ENCODE results near the gene BAZ2A. TPM values are rescaled to one million over a fixed set of nuclear protein-coding genes. Genes with fewer than 3 reads are reported as not detected.

Gene BAZ2A
- total and polyA plus RNA-seq, 10 donors, result 8.8 to 238 (median 158) TPM

- WGBS, 5 donors, result 88 to 94% (median 91%) methylated on average over 5 of the region's 5 CpGs
- no peak overlapping the region for H3K4me3 ChIP-seq
Measured at GRCh38 chr12:56551070-56551469, 79.1 kb downstream of the BAZ2A start.

GRCh38 chr12:56546680-56547079 is 83.4 kb downstream of the BAZ2A start:
- H3K36me3 ChIP-seq, result peaks cover 0 to 9% (median 0%) of the 10 kb centered on the region in 6 donors
- intact Hi-C loops (cut with DNase I; ENCODE audit: low total_unique reads), result no loop called here
- DNase-seq, result no peak
- H3K9me3 ChIP-seq, result no peaks in the 10 kb centered on the region
- H3K4me1 ChIP-seq, result peaks cover 0 to under 1% (median 0%) of the 10 kb centered on the region in 6 donors
- H3K4me3 ChIP-seq, result no peak overlapping the region
- WGBS, 5 donors, result 68 to 95% (median 80%) methylated on average over 5 of the region's 5 CpGs
- no peaks in the 10 kb centered on the region for H3K27me3 ChIP-seq (replicated peaks in 1 of 7)
- no peak overlapping the region for H3K27ac ChIP-seq
- no peak for TF ChIP-seq CTCF (IDR thresholded peaks at IDR 0.05 in 8 of 11, conservative IDR thresholded peaks at IDR 0.05 in 3 of 11)
- TF ChIP-seq POLR2AphosphoS5 (IDR thresholded peaks at IDR 0.05), result no peak
- no peak for TF ChIP-seq POLR2A (IDR thresholded peaks at IDR 0.05)

More at GRCh38 chr12:56551070-56551469, 79.1 kb downstream of the BAZ2A start:
- Histone ChIP-seq H3K9me3 (no peaks in the 10 kb centered on the region), H3K27ac (no peak overlapping the region), H3K27me3 (replicated peaks in 1 of 7) (no peaks in the 10 kb centered on the region), H3K36me3 (no peaks in the 10 kb centered on the region), H3K4me1 (peaks cover 0 to 19% (median 6%) of the 10 kb centered on the region in 6 donors)
- intact Hi-C loops (cut with DNase I; ENCODE audit: low total_unique reads), result no loop called here
- TF ChIP-seq POLR2A (IDR thresholded peaks at IDR 0.05) (no peak), POLR2AphosphoS5 (IDR thresholded peaks at IDR 0.05) (no peak), CTCF (IDR thresholded peaks at IDR 0.05 in 8 of 11, conservative IDR thresholded peaks at IDR 0.05 in 3 of 11) (no peak)
- no peak for DNase-seq

Small RNA genes lying within 50 kb of the gene (small RNA-seq; reads per million reads assigned to genes)
- gene RN7SL809P (0 reads per million in 4 donors), gene RNU6-343P (0 reads per million in 4 donors), gene SNORD59A (10,318 to 17,698 (median 15,211) reads per million in 4 donors)

Other genes with a start within 250 kb of the BAZ2A start
- 10 to 100 TPM in 6 of 7 donors, 1 to 10 TPM in 1; 9.9 to 17.7 (median 13.3) TPM for gene TIMELESS, start 180.9 kb downstream of the BAZ2A start, total RNA-seq
- 10 to 100 TPM; 10.0 to 10.7 (median 10.5) TPM for gene TIMELESS, start 180.9 kb downstream of the BAZ2A start, polyA plus RNA-seq
- gene MIP, start 175.7 kb downstream of the BAZ2A start, total RNA-seq, result under 1 TPM in 1 of 7 donors, not detected in 6; 0.52 TPM
- gene MIP, start 175.7 kb downstream of the BAZ2A start, polyA plus RNA-seq, result under 1 TPM in 2 of 3 donors, not detected in 1; 0.07 to 0.14 TPM
- 1 to 10 TPM; 2.8 to 4.9 (median 4.2) TPM for gene SPRYD4, start 161.7 kb downstream of the BAZ2A start, total RNA-seq
- 1 to 10 TPM; 1.4 to 2.5 (median 1.8) TPM for gene SPRYD4, start 161.7 kb downstream of the BAZ2A start, polyA plus RNA-seq
- 1 to 10 TPM in 6 of 7 donors, under 1 TPM in 1; 0.83 to 2.4 (median 1.7) TPM for gene GLS2, start 142.2 kb downstream of the BAZ2A start, total RNA-seq
- gene GLS2, start 142.2 kb downstream of the BAZ2A start, polyA plus RNA-seq, result 1 to 10 TPM; 1.1 to 2.2 (median 1.7) TPM
- 10 to 100 TPM; 24.8 to 65.4 (median 27.2) TPM for gene RBMS2, start 108.5 kb downstream of the BAZ2A start, total RNA-seq
- 1 to 10 TPM; 3.0 to 7.7 (median 3.3) TPM for gene RBMS2, start 108.5 kb downstream of the BAZ2A start, polyA plus RNA-seq
- gene ATP5F1B, start 15.7 kb upstream of the BAZ2A start, total RNA-seq, result 100 to 1,000 TPM; 262 to 375 (median 339) TPM
- 100 to 1,000 TPM; 223 to 272 (median 240) TPM for gene ATP5F1B, start 15.7 kb upstream of the BAZ2A start, polyA plus RNA-seq
- gene PTGES3, start 58.0 kb upstream of the BAZ2A start, total RNA-seq, result 100 to 1,000 TPM in 5 of 7 donors, 10 to 100 TPM in 2; 84.1 to 163 (median 133) TPM
- gene PTGES3, start 58.0 kb upstream of the BAZ2A start, polyA plus RNA-seq, result 100 to 1,000 TPM in 2 of 3 donors, 10 to 100 TPM in 1; 80.6 to 154 (median 114) TPM
- gene NACA, start 95.0 kb upstream of the BAZ2A start, total RNA-seq, result 100 to 1,000 TPM; 535 to 885 (median 701) TPM
- gene NACA, start 95.0 kb upstream of the BAZ2A start, polyA plus RNA-seq, result 1,000 to 10,000 TPM; 1,928 to 3,231 (median 2,748) TPM
- 10 to 100 TPM; 10.1 to 23.0 (median 11.4) TPM for gene PRIM1, start 122.0 kb upstream of the BAZ2A start, total RNA-seq
- 10 to 100 TPM in 1 of 3 donors, 1 to 10 TPM in 2; 5.2 to 10.0 (median 8.1) TPM for gene PRIM1, start 122.0 kb upstream of the BAZ2A start, polyA plus RNA-seq
- gene HSD17B6, start 133.0 kb upstream of the BAZ2A start, total RNA-seq, result 10 to 100 TPM; 13.7 to 93.4 (median 61.5) TPM
- gene HSD17B6, start 133.0 kb upstream of the BAZ2A start, polyA plus RNA-seq, result 10 to 100 TPM in 2 of 3 donors, 1 to 10 TPM in 1; 6.4 to 40.0 (median 13.3) TPM

Measured in spleen (tissue), 11 donors.